NCI-H510A (cell line): ENCODE data around the gene RELB.

Source experiments
- DNase-seq: peaks from one replicate; lab custom pipeline; 2025; lab: John Stamatoyannopoulos, UW

RELB gene

GRCh38 chr19:45079911-45080370 is 78.7 kb downstream of the RELB start:
- no peak for DNase-seq

- DNase-seq = no peak
Observed at GRCh38 chr19:45082170-45082569, 80.9 kb downstream of the RELB start.

GRCh38 chr19:45086480-45086879 is 85.2 kb downstream of the RELB start:
- no peak for DNase-seq

GRCh38 chr19:45087531-45087930 is 86.3 kb downstream of the RELB start:
- DNase-seq = no peak
